Measurements from ENCODE around the gene ZBTB33. TPM values are rescaled to one million over a fixed set of nuclear protein-coding genes. Genes with fewer than 3 reads are reported as not detected.

Gene ZBTB33
- polyA plus RNA-seq, 1 experiment: 9.0 TPM

DNA sequence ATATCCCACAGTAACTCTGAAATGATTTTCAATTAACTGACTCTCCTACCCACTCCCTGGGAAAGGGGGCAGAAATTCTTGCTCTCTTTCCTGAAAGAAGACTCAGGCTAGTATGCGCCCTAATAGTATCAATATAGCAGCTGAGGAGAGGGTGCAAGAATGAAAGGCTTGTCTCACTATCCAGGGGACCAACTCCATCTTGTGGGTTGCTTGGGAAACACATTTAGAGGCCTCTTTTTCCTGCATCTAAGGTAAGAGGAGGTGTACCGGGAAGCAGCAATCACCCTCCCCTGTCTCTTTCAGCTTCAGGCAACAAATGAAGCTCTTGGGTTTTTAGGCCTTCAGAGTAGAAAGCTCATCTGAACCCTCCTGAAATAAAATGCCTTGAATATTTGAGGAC lies 49.3 kb downstream of the ZBTB33 start:
- H3K27me3 ChIP-seq (ENCODE audit: control insufficient read depth, insufficient read depth, low read length): no peaks in the 10 kb centered on the region
- H3K9me3 ChIP-seq (ENCODE audit: control insufficient read depth, insufficient read depth, low read length): no peaks in the 10 kb centered on the region
- ChIA-PET POLR2A (no interaction called here), CTCF (no interaction called here)
- no peak for DNase-seq (ENCODE audit: low read depth, low spot score)
- no peak overlapping the region for H3K27ac ChIP-seq (ENCODE audit: low read depth, low read length)
- H3K4me3 ChIP-seq (ENCODE audit: low read depth, low read length): no peak overlapping the region
- TF ChIP-seq, protein P1, sequence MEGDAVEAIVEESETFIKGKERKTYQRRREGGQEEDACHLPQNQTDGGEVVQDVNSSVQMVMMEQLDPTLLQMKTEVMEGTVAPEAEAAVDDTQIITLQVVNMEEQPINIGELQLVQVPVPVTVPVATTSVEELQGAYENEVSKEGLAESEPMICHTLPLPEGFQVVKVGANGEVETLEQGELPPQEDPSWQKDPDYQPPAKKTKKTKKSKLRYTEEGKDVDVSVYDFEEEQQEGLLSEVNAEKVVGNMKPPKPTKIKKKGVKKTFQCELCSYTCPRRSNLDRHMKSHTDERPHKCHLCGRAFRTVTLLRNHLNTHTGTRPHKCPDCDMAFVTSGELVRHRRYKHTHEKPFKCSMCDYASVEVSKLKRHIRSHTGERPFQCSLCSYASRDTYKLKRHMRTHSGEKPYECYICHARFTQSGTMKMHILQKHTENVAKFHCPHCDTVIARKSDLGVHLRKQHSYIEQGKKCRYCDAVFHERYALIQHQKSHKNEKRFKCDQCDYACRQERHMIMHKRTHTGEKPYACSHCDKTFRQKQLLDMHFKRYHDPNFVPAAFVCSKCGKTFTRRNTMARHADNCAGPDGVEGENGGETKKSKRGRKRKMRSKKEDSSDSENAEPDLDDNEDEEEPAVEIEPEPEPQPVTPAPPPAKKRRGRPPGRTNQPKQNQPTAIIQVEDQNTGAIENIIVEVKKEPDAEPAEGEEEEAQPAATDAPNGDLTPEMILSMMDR (IDR thresholded peaks at IDR 0.05; ENCODE audit: low read depth, low read length): no peak

DNA sequence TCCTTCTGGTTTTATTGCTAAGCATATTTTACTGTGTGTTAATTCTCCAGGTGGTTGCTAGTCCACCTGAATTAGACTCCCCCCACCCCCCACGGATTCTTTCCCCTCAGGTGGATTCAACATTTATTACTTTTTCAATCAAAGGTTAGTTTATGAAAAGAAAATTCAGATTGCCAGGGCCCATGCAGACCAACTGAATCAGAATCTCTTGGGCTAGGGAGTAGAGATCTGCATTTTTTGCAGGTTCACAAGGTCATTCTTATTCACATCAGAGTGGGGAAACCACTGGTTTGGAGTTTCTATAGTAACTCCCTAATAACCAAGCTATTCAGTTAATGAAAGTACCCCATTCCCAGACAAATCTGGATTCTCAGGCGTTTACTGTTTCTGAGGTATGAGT lies 50.9 kb downstream of the ZBTB33 start:
- Histone ChIP-seq H3K27me3 (ENCODE audit: control insufficient read depth, insufficient read depth, low read length) (no peaks in the 10 kb centered on the region), H3K9me3 (ENCODE audit: control insufficient read depth, insufficient read depth, low read length) (no peaks in the 10 kb centered on the region), H3K27ac (ENCODE audit: low read depth, low read length) (no peak overlapping the region), H3K4me3 (ENCODE audit: low read depth, low read length) (no peak overlapping the region)
- no peak for DNase-seq (ENCODE audit: low read depth, low spot score)
- ChIA-PET POLR2A (no interaction called here), CTCF (no interaction called here)
- TF ChIP-seq, protein P1 (IDR thresholded peaks at IDR 0.05; ENCODE audit: low read depth, low read length): no peak

DNA sequence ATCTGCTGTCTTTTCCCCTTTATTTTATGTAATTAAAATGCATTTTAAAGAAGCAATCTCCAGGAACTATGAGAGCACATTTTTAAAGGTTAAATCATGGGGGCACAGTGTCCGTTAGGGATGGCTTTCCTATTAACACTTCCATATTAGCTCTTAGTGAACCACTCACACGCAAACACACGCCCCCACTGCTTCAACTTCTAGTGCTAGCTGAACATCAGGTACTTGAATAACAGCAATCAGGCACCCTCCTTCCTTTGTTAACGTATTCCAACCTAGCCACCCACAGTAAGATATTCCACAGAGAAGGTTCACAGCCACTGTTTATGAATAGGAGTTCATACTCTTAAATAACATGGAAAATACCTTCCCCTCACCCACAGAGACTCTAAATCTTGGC lies 51.3 kb downstream of the ZBTB33 start:
- POLR2A ChIA-PET: no interaction called here
- Histone ChIP-seq H3K27me3 (ENCODE audit: control insufficient read depth, insufficient read depth, low read length) (no peaks in the 10 kb centered on the region), H3K9me3 (ENCODE audit: control insufficient read depth, insufficient read depth, low read length) (no peaks in the 10 kb centered on the region), H3K4me3 (ENCODE audit: low read depth, low read length) (no peak overlapping the region), H3K27ac (ENCODE audit: low read depth, low read length) (no peak overlapping the region)
- no peak for DNase-seq (ENCODE audit: low read depth, low spot score)
- TF ChIP-seq, protein P1 (IDR thresholded peaks at IDR 0.05; ENCODE audit: low read depth, low read length): no peak
- CTCF ChIA-PET: no interaction called here

DNA sequence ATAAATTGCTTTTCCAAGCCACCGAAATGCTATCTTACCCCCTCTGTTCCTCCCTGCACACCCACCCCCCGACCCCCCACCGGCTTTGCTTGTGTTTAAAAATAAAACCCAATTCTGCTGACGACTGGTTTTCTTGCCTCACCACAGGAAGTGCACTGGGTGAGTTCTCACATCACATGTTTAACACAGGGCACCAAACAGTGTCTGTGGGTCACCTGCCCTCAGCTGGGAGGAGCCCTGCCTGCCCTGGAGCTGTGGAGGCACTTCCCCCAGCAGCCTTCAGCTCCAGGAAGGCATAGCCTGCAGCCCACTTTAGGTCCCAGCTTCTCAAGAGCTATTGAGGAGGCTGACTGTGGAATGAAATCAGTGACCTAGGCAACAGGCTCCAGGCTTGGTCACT lies 51.8 kb downstream of the ZBTB33 start:
- POLR2A ChIA-PET: no interaction called here
- CTCF ChIA-PET: interaction anchor here (0.6 kb wide), 1 partner anchor 23 kb away, joined by 6 read pairs; no protein-coding TSS in a partner anchor
- Histone ChIP-seq H3K9me3 (ENCODE audit: control insufficient read depth, insufficient read depth, low read length) (no peaks in the 10 kb centered on the region), H3K4me3 (ENCODE audit: low read depth, low read length) (no peak overlapping the region), H3K27me3 (ENCODE audit: control insufficient read depth, insufficient read depth, low read length) (no peaks in the 10 kb centered on the region), H3K27ac (ENCODE audit: low read depth, low read length) (no peak overlapping the region)
- TF ChIP-seq, protein P1 (IDR thresholded peaks at IDR 0.05; ENCODE audit: low read depth, low read length): no peak
- no peak for DNase-seq (ENCODE audit: low read depth, low spot score)

DNA sequence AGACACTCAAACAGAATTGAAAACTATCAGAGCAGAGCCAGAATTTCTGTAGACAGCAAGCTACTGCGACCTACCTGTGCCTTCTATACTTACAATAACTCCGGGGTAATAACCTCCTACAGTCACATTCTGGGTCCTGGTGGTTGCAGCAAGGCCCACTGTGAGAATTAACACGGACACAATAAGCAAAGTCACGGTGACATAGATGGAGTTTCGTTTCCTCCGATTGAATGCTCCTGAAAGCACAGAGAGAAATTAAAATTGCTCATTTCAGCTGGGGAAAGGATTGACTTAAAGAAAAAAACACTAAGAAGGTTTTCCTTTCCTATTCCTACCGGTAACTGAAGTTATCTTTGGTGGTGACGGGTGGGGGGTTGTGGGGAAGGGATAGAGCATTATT lies 53.6 kb downstream of the ZBTB33 start:
- TF ChIP-seq, protein P1 (IDR thresholded peaks at IDR 0.05; ENCODE audit: low read depth, low read length): no peak
- Histone ChIP-seq H3K27ac (ENCODE audit: low read depth, low read length) (no peak overlapping the region), H3K27me3 (ENCODE audit: control insufficient read depth, insufficient read depth, low read length) (peaks cover 7% of the 10 kb centered on the region), H3K9me3 (ENCODE audit: control insufficient read depth, insufficient read depth, low read length) (no peaks in the 10 kb centered on the region), H3K4me3 (ENCODE audit: low read depth, low read length) (no peak overlapping the region)
- no peak for DNase-seq (ENCODE audit: low read depth, low spot score)
- ChIA-PET POLR2A (no interaction called here), CTCF (no interaction called here)

Measured in AG04450 (cell line).